Osteoblast (primary cell): Measurements from ENCODE around the gene CRY1. TPM values are rescaled to one million over a fixed set of nuclear protein-coding genes. Genes with fewer than 3 reads are reported as not detected.

Source experiments
- DNase-seq: peaks from one replicate; pipeline ENCODE4 v3.0.0; 2011; ENCODE audit warnings: low spot score, mixed read lengths; ENCODE audit not compliant: insufficient read length; ENCODE audit errors: missing footprints
- H2AFZ ChIP-seq: 2 replicates; pipeline ENCODE4 v1.6.0; 2011; ENCODE audit warnings: mild to moderate bottlenecking, low read length
- H3K27ac ChIP-seq: 2 replicates; pipeline ENCODE4 v1.5.1; 2011; ENCODE audit warnings: mild to moderate bottlenecking, low read depth, low read length, moderate library complexity
- H3K27me3 ChIP-seq: 2 replicates; pipeline ENCODE4 v1.6.0; 2012; ENCODE audit warnings: mild to moderate bottlenecking, control low read depth, inconsistent platforms, low read length, moderate library complexity; ENCODE audit not compliant: insufficient read depth
- H3K36me3 ChIP-seq: 2 replicates; pipeline ENCODE4 v1.5.1; 2011; ENCODE audit warnings: mild to moderate bottlenecking, low read length, control low read depth, moderate library complexity; ENCODE audit not compliant: insufficient read depth
- H3K4me1 ChIP-seq: 2 replicates; pipeline ENCODE4 v1.5.1; 2011; ENCODE audit warnings: mild to moderate bottlenecking, low read length, control low read depth, moderate library complexity; ENCODE audit not compliant: insufficient read depth
- H3K4me2 ChIP-seq: 2 replicates; pipeline ENCODE4 v1.6.0; 2011; ENCODE audit warnings: mild to moderate bottlenecking, low read length; ENCODE audit not compliant: insufficient read depth
- H3K4me3 ChIP-seq: fragments of 200-600 bp; sonication (generic); 3 replicates; pipeline ENCODE4 v1.5.1; 2012; ENCODE audit warnings: mild to moderate bottlenecking, low read length, inconsistent platforms; ENCODE audit not compliant: insufficient read depth
- H3K79me2 ChIP-seq: 2 replicates; pipeline ENCODE4 v1.6.0; 2012; ENCODE audit warnings: mild to moderate bottlenecking, low read length, control low read depth, inconsistent platforms; ENCODE audit not compliant: insufficient read depth
- H3K9me3 ChIP-seq: 2 replicates; pipeline ENCODE4 v1.5.1; 2011; ENCODE audit warnings: low read depth, low read length, control low read depth
- H4K20me1 ChIP-seq: 2 replicates; pipeline ENCODE4 v1.6.0; 2012; ENCODE audit warnings: mild to moderate bottlenecking, low read length, control low read depth; ENCODE audit not compliant: insufficient read depth
- CTCF ChIP-seq: IDR thresholded peaks from 2 replicates; pipeline ENCODE4 v1.5.1; 2011; ENCODE audit warnings: mild to moderate bottlenecking, low read depth, low read length, moderate library complexity; ENCODE audit errors: extremely low read depth
- total RNA-seq: library from RNA; depleted of rRNA; stranded (reverse); fragments of >200 nt; gene quantifications from 2 replicates; pipeline ENCODE4 v1.2.3, GENCODE V29; 2012

CRY1 gene
- total RNA-seq, 1 donor: 18.1 TPM

DNA sequence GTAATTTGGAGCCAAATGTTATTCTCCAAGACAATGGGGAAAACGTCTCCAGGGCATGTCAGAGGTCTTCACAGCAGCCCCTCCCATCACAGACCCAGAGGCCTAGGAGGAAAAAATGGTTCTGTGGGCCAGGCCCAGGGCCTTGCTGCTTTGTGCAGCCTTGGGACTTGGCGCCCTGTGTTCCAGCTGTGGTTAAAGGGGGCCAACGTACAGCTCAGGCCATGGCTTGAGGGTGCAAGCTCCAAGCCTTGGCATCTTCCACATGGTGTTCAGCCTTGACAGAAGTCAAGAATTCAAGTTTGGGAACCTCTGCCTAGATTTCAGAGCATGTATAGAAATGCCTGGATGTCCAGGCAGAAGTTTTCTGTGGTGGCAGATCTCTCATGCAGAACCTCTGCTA lies 3.2 kb upstream of the CRY1 start:
- H4K20me1 ChIP-seq: peaks cover 3% of the 10 kb centered on the region
- H3K4me3 ChIP-seq: no peak overlapping the region
- H3K4me2 ChIP-seq: no peak overlapping the region
- H2AFZ ChIP-seq: no peak overlapping the region
- H3K9me3 ChIP-seq: no peaks in the 10 kb centered on the region
- peaks cover 11% of the 10 kb centered on the region for H3K4me1 ChIP-seq
- peaks cover 7% of the 10 kb centered on the region for H3K79me2 ChIP-seq
- TF ChIP-seq CTCF: no peak
- no peak for DNase-seq
- no peaks in the 10 kb centered on the region for H3K27me3 ChIP-seq
- H3K36me3 ChIP-seq: no peaks in the 10 kb centered on the region
- no peak overlapping the region for H3K27ac ChIP-seq

GRCh38 chr12:107094183-107094448 lies 767 bp upstream of the CRY1 start:
- Histone ChIP-seq H3K79me2 (peaks cover 30% of the 10 kb centered on the region), H3K9me3 (no peaks in the 10 kb centered on the region), H3K27ac (peak overlapping the region; percentile 98), H3K4me2 (peak overlapping the region; percentile 85), H3K36me3 (no peaks in the 10 kb centered on the region), H4K20me1 (peaks cover 7% of the 10 kb centered on the region), H3K27me3 (no peaks in the 10 kb centered on the region), H2AFZ (peak overlapping the region; percentile 97), H3K4me1 (peaks cover 18% of the 10 kb centered on the region), H3K4me3 (peak overlapping the region; percentile 91)
- DNase-seq: no peak
- no peak for TF ChIP-seq CTCF

DNA sequence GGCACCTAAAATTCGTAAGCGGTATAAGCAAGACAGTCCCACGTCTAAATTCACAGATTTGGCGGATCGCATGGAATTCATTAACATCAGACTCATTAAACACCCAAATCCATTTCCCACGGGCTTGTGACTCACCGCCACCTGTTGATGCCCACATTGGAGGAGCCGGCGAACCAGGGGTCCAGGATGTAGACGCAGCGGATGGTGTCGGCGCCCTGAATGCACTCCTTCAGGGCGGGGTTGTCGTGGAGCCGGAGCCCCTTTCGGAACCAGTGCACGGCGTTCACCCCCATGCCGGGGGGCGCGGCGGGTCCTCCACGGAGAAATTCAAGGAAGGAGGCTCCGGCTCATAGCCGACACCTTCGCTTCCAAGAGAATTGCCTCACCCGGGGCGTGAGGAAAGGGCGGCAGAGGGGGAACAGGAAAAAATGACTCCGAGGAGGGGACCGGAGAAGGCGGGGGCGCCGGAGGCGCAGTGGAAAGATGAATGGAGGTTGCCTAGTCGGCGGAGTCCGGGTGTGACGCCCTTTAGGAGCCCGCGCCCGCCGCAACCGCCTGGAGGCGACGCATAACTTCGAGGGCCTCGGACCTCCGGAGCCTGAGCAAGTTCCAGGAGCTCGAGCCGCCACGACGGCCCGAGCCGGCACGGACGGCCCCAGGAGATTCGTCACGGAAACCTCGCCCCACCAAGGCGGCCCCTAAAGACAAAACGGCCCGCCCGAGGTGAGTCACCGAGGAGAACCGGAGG lies 506 bp downstream of the CRY1 start:
- no peak for TF ChIP-seq CTCF
- no peaks in the 10 kb centered on the region for H3K9me3 ChIP-seq
- peaks cover 18% of the 10 kb centered on the region for H3K4me1 ChIP-seq
- no peaks in the 10 kb centered on the region for H3K36me3 ChIP-seq
- peak overlapping the region; percentile 98 for H3K27ac ChIP-seq
- H3K4me3 ChIP-seq: peak overlapping the region; percentile 91
- H3K4me2 ChIP-seq: peak overlapping the region; percentile 85
- H3K27me3 ChIP-seq: no peaks in the 10 kb centered on the region
- DNase-seq: peak; percentile 78
- peak overlapping the region; percentile 93 for H2AFZ ChIP-seq
- H4K20me1 ChIP-seq: peaks cover 7% of the 10 kb centered on the region
- H3K79me2 ChIP-seq: peaks cover 42% of the 10 kb centered on the region

DNA sequence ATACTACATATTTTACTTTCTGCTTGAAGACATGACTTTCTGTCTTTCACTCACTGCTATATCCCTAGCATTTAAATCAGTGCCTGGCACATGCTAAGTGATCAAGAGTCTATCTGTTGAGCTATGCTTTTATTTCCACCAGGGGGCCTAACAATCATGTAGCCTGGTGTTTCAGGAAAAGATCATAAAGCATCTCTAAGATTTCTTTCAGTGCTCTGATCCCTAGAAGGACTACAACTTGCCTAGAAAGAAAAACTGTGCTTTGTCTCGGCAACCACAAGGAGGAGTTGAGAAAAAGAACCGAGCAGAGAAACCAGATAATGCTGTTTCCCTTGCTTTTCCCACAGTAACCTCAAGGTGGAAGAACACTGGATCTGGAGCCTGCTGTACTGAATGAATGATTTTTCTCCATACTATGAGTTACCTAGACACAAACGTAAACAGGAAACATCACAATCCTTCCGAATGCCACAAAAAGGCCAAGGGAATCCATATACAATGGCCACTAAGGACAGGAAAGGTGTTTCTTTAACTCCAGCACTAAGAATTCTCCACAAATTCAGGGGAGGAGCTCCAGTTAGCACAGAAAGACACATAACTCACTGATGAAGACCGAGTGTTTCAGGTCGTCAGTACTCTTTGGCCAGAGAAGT lies 1.2 kb downstream of the CRY1 start:
- TF ChIP-seq CTCF: peak; percentile 90
- peak overlapping the region; percentile 85 for H3K4me2 ChIP-seq
- DNase-seq: peak; percentile 84
- H3K4me3 ChIP-seq: peak overlapping the region; percentile 91
- peak overlapping the region; percentile 93 for H2AFZ ChIP-seq
- H3K36me3 ChIP-seq: no peaks in the 10 kb centered on the region
- H3K4me1 ChIP-seq: peaks cover 18% of the 10 kb centered on the region
- peaks cover 48% of the 10 kb centered on the region for H3K79me2 ChIP-seq
- H3K9me3 ChIP-seq: no peaks in the 10 kb centered on the region
- H4K20me1 ChIP-seq: peaks cover 7% of the 10 kb centered on the region
- no peaks in the 10 kb centered on the region for H3K27me3 ChIP-seq
- H3K27ac ChIP-seq: peak overlapping the region; percentile 98
